Measurements from ENCODE around the gene SLC16A5.

SLC16A5 gene

DNA sequence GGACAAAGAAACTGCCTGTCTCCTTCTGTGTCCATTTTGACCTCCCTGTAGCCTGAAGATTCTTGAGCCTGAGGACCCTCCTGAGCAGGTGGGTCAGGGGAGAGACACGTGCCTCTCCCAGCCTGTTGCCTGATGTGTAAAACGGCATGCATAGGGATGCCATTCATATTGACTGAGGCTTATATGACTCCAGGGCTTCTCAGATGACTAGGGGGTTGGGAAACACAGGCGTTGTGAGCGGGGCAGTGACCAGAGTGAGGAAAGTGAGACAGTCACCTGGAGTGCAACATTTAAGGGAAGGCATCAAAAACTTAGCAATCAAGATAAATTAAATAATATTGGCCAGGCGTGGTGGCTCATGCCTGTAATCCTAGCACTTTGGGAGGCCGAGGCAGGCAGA lies 5.1 kb upstream of the SLC16A5 start:
- no peak for DNase-seq (ENCODE audit: low read depth)
- H3K4me3 ChIP-seq (ENCODE audit: low read depth, low read length) = no peak overlapping the region
- TF ChIP-seq, protein P1, sequence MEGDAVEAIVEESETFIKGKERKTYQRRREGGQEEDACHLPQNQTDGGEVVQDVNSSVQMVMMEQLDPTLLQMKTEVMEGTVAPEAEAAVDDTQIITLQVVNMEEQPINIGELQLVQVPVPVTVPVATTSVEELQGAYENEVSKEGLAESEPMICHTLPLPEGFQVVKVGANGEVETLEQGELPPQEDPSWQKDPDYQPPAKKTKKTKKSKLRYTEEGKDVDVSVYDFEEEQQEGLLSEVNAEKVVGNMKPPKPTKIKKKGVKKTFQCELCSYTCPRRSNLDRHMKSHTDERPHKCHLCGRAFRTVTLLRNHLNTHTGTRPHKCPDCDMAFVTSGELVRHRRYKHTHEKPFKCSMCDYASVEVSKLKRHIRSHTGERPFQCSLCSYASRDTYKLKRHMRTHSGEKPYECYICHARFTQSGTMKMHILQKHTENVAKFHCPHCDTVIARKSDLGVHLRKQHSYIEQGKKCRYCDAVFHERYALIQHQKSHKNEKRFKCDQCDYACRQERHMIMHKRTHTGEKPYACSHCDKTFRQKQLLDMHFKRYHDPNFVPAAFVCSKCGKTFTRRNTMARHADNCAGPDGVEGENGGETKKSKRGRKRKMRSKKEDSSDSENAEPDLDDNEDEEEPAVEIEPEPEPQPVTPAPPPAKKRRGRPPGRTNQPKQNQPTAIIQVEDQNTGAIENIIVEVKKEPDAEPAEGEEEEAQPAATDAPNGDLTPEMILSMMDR (IDR thresholded peaks at IDR 0.05; ENCODE audit: low read depth, low read length) = no peak
- TF ChIP-seq POLR2A (IDR thresholded peaks at IDR 0.05; ENCODE audit: extremely low read depth, insufficient read length) = no peak
- no peak for TF ChIP-seq MYC (IDR thresholded peaks at IDR 0.05; ENCODE audit: low read depth, low read length)
- TF ChIP-seq, protein P2, sequence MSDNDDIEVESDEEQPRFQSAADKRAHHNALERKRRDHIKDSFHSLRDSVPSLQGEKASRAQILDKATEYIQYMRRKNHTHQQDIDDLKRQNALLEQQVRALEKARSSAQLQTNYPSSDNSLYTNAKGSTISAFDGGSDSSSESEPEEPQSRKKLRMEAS (IDR thresholded peaks at IDR 0.05; ENCODE audit: low read depth, low read length) = no peak

DNA sequence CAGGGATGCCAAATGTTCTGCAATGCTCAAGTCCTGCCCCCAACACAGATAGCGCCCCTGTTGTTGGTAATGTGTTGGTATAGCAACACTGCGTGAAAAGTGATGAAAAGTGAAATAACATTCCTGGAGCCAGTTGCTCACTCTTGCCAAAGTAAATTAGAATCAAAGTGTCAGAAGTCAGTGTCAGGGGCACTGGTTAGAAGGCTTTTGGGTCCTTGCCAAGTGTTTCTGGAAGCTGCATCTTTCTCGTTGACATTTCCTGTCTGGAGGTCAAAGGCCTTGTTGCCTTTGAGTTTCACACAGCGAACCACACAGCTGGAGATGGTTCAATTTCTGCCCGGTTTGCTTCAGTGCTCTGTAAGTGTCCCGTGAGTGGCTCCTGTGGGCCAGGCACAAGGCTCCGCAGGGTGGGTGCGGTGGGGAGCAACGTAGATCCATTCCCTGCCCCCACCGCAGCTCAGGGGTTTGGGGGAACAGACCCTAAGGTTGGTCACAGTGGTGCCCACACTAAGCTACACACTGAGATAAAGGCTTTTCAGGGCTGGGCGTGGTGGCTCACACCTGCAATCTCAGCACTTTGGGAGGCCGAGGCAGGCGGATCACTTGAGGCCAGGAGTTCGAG lies 3.6 kb upstream of the SLC16A5 start:
- no peak for TF ChIP-seq POLR2A (IDR thresholded peaks at IDR 0.05; ENCODE audit: extremely low read depth, insufficient read length)
- TF ChIP-seq, protein P2 (IDR thresholded peaks at IDR 0.05; ENCODE audit: low read depth, low read length) = no peak
- TF ChIP-seq, protein P1 (IDR thresholded peaks at IDR 0.05; ENCODE audit: low read depth, low read length) = no peak
- TF ChIP-seq MYC (IDR thresholded peaks at IDR 0.05; ENCODE audit: low read depth, low read length) = no peak

DNA sequence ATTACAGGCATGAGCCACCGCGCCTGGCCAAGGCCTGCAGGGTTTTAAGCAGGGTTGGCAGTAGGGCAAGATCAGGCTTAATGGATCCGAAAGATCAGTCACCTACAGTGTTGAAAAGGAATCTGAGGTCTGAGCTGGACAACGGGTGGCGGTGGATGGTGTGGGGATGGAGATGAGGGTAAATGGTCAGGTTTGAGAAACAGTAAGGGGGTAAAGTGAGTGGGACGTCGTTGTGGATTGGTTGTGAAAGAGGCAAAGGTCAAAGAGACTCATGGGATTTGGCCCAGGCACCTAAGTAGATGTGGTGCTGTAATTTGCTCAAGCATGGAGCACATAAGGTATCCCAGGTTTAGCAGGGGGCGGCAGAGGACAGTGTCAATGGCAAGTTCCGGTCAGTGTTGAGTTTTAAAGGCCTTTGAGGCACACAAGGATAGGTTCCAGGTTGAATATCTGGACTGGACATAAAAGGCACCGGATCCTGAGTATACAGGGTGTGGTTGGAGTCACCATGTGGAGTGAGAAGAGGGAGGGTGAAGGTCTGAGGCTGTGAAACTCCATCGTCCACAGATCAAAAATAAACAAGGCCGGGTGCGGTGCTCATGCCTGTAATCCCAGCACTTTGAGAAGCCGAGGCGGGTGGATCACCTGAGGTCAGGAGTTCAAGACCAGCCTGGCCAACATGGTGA lies 1.1 kb upstream of the SLC16A5 start:
- no peak overlapping the region for H3K4me3 ChIP-seq (ENCODE audit: low read depth, low read length)
- no peak for DNase-seq (ENCODE audit: low read depth)
- TF ChIP-seq, protein P1 (IDR thresholded peaks at IDR 0.05; ENCODE audit: low read depth, low read length) = no peak
- TF ChIP-seq, protein P2 (IDR thresholded peaks at IDR 0.05; ENCODE audit: low read depth, low read length) = no peak
- TF ChIP-seq MYC (IDR thresholded peaks at IDR 0.05; ENCODE audit: low read depth, low read length) (no peak), POLR2A (IDR thresholded peaks at IDR 0.05; ENCODE audit: extremely low read depth, insufficient read length) (no peak)

More for the DNA sequence above, 3.6 kb upstream of the SLC16A5 start:
- no peak overlapping the region for H3K4me3 ChIP-seq (ENCODE audit: low read depth, low read length)
- no peak for DNase-seq (ENCODE audit: low read depth)

DNA sequence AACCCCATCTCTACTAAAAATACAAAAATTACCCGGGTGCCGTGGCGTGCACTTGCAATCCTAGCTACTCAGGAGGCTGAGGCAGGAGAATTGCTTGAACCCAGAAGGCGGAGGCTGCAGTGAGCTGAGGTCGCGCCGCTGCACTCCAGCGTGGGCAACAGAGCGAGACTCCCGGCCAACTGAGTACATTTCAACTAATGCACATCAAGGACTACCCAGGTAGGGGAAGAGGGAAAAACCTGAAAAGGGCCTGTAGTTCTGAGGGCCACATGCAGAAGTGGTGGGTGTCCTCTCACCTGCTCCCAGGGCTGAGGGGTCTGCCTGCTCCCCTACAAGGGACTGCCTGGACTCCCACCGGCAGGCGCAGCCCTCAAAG lies 584 bp upstream of the SLC16A5 start:
- DNase-seq (ENCODE audit: low read depth) = no peak
- TF ChIP-seq MYC (IDR thresholded peaks at IDR 0.05; ENCODE audit: low read depth, low read length) (no peak), POLR2A (IDR thresholded peaks at IDR 0.05; ENCODE audit: extremely low read depth, insufficient read length) (no peak)
- TF ChIP-seq, protein P2 (IDR thresholded peaks at IDR 0.05; ENCODE audit: low read depth, low read length) = no peak
- TF ChIP-seq, protein P1 (IDR thresholded peaks at IDR 0.05; ENCODE audit: low read depth, low read length) = no peak
- H3K4me3 ChIP-seq (ENCODE audit: low read depth, low read length) = peak overlapping the region; percentile 62

DNA sequence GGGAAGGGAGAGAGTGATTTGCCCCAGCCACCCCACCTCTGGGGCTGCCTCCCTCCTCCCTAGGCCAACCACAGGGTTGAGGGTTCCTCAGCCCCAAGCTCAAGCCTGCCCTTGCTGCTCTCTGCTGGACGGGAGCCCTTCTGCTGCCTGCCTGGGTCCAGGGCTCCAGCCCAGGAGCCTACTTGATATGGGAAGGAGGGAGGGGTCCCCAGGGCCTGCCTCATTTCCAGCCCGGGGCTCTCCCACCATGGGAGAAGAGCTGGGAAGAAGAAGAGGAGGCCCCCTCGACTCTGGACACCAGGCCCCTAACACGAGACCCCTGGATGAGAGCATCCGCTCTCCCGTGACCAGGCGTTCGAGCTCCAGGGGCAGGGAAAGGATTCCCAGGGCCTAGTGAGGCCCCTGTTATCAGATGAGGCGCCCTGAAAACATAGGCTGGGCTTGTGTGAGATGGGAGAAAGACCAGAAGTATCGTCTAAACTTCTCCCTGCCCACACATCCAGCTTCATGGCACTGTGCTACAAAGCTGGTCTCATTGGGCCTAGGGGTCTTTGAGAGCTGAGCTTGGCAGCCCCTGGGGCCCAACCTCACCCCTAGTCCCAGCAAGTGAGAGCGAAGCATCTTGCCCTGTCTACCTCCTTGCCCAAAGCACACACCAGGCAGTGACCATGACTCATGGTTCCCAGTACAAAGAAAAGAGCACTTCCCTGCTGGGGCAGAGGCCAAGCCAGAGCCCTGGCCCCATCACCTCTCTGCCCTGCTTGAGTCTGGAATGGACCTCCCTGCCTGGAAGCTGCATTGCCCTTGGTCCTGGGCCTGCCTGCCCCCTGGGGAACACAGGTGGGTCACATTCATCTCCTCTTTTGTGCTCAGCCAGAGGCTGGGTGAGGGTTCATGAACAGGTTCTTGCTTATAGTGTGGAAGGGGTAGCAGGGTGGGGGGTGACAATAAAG lies 987 bp downstream of the SLC16A5 start:
- no peak for TF ChIP-seq MYC (IDR thresholded peaks at IDR 0.05; ENCODE audit: low read depth, low read length)
- TF ChIP-seq, protein P2 (IDR thresholded peaks at IDR 0.05; ENCODE audit: low read depth, low read length) = peak; percentile 40; the same call in 1 of the 2 replicates
- TF ChIP-seq, protein P1 (IDR thresholded peaks at IDR 0.05; ENCODE audit: low read depth, low read length) = no peak
- peak; percentile 51 for DNase-seq (ENCODE audit: low read depth)
- H3K4me3 ChIP-seq (ENCODE audit: low read depth, low read length) = peak overlapping the region; percentile 54

All from NB4 (cell line).